CD4-positive, alpha-beta T cell treated with Interleukin-17A for 1 hour (primary cell): ENCODE results near the gene ZNF418.
"Not testable (repeated sequence)": the region's sequence is repeated elsewhere in the genome, so short reads cannot be mapped to it uniquely, and the experiment has no call there.

Experiments used
- DNase-seq: peaks from one replicate; pipeline ENCODE4 v3.0.0-alpha.2; 2020

Gene ZNF418

GRCh38 chr19:57888560-57889231 is 46.5 kb downstream of the ZNF418 start, which contains the start of gene ZNF814:
Gene ZNF814, minus strand, starts transcription at chr19:57889037. Its CDS starts 235 bp downstream, at chr19:57888802.
- DNase-seq: peak; percentile 90

GRCh38 chr19:57888107-57888559 is 47.1 kb downstream of the ZNF418 start:
- no peak for DNase-seq

- DNase-seq: no peak
Observed at GRCh38 chr19:57887195-57887941, 47.8 kb downstream of the ZNF418 start.

GRCh38 chr19:57886046-57886445 is 49.2 kb downstream of the ZNF418 start:
- DNase-seq: no peak

- DNase-seq: not testable (repeated sequence)
Observed at GRCh38 chr19:57873883-57874799, 61.1 kb downstream of the ZNF418 start.

- no peak for DNase-seq
Observed at GRCh38 chr19:57872450-57872849, 62.8 kb downstream of the ZNF418 start.
